Endometrial microvascular endothelial cells (primary cell): ENCODE data around the gene VIPR2. TPM values are rescaled to one million over a fixed set of nuclear protein-coding genes. Genes with fewer than 3 reads are reported as not detected.
"Not testable (repeated sequence)": the region's sequence is repeated elsewhere in the genome, so short reads cannot be mapped to it uniquely, and the experiment has no call there.

Experiments
- in situ Hi-C: cut with HindIII; loops from 2 replicates; pipeline ENCODE4 v1.10.0; 2017; ENCODE audit warnings: low sequenced_read_pairs, low pct_unique_long_range_greater_than_20kb; ENCODE audit errors: inconsistent ontology term
- total RNA-seq: library from RNA; depleted of rRNA; stranded (reverse); fragments of >200 nt; gene quantifications from one replicate; pipeline ENCODE4 v1.2.3, GENCODE V29; 2015; ENCODE audit errors: inconsistent ontology term

The VIPR2 gene
- total RNA-seq, 1 donor from 2014 or later: not detected

GRCh38 chr7:158994687-158995086, 150.0 kb downstream of the VIPR2 start:
- in situ Hi-C loops: no loop called here

DNA sequence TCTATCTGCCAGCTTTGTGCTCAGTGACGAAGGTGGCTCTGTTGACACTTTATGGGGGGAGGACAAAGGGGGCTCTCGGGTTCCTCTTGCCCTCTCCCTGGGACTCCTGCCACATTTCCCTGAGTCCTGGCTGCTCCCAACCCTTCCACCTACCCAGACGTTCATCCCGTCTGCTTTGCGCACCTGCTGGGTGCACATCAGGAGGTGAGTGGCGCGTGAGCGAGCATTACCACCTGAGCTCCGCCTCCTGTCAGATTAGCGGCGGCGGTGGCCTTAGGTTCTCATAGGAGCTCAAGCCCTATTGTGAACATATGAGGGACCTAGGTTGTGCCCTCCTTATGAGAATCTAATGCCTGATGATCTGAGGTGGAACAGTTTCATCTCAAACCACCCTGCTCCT, 151.1 kb downstream of the VIPR2 start:
- in situ Hi-C loops: no loop called here

DNA sequence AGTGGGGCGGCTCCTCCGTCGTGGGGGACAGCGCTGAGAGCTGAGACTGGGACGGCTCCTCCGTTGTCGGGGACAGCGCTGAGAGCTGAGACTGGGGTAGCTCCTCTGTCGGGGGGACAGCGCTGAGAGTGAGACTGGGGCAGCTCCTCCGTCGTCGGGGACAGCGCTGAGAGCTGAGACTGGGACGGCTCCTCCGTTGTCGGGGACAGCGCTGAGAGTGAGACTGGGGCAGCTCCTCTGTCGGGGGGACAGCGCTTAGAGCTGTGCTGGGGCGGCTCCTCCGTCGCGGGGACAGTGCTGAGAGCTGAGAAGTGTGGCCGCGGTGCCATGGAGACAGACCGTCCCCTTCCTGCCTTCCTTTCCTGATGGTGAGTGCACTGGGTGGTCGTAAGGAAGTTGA, 151.9 kb downstream of the VIPR2 start:
- in situ Hi-C loops: no loop called here

DNA sequence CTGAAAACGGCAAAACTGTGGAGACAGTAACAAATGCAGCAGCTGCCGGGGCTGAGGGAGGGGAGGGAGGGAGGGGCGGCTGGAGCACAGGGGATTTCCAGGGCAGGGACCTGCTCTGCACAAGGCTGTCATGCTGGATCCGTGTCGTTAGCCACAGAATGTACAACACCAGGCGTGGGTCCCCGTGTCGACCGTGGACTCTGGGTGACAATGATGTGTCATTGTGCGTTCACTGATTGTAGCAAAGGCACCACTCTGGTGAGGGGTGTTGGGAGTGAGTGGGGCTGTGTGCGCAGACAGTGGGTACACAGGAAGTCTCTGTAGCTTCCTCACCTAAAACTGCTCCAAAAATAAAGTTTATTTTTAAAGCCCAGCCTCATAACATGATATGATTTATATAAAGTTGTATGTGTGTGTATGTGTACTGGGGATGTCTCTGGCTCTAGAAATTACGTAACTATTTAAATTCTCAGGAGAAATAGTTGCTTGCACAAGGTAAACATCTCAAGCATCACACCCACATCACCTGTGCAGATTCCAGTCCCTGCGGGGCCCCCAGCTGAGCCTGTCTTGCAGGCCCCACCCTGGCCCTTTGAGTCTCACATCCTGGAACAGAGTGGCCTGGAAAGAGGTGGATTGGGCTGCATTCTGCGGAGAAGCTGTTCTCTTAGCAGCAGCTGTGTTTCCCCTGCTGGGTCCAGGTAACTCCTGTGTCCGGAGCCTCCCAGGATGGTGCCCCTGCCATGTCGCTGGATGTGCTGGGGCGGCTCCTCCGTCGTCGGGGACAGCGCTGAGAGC, 152.6 kb downstream of the VIPR2 start:
- in situ Hi-C loops: no loop called here

GRCh38 chr7:158988996-158989395, 155.7 kb downstream of the VIPR2 start:
- in situ Hi-C loops: no loop called here

DNA sequence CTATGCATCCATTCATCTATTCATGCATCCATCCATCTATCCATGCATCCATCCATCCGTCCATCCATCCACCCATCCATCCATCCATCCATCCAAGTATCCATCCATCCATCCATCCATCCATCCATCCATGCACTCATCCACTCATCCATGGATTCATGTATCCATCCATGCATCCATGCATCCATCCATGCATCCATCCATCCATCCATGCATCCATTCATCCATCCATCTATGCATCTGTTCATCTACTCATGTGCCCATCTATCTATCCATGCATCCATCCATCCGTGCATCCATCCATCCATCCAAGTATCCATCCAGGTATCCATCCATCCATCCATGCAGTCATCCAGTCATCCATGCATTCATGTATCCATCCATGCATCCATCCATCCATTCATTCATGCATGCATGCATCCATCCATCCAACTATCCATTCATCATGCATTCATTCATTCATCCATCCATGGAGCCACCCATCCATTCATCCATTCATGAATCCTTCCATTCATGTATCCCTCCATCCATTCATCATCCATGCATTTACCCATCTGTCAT, 156.3 kb downstream of the VIPR2 start:
- in situ Hi-C loops: no loop called here

GRCh38 chr7:158987691-158988090, 157.0 kb downstream of the VIPR2 start:
- in situ Hi-C loops: no loop called here

GRCh38 chr7:158985583-158985982, 159.1 kb downstream of the VIPR2 start:
- in situ Hi-C loops: no loop called here

- in situ Hi-C loops: not testable (repeated sequence)
Observed at GRCh38 chr7:158984007-158984406, 160.7 kb downstream of the VIPR2 start.

GRCh38 chr7:158982080-158982479, 162.6 kb downstream of the VIPR2 start:
- in situ Hi-C loops: not testable (repeated sequence)

DNA sequence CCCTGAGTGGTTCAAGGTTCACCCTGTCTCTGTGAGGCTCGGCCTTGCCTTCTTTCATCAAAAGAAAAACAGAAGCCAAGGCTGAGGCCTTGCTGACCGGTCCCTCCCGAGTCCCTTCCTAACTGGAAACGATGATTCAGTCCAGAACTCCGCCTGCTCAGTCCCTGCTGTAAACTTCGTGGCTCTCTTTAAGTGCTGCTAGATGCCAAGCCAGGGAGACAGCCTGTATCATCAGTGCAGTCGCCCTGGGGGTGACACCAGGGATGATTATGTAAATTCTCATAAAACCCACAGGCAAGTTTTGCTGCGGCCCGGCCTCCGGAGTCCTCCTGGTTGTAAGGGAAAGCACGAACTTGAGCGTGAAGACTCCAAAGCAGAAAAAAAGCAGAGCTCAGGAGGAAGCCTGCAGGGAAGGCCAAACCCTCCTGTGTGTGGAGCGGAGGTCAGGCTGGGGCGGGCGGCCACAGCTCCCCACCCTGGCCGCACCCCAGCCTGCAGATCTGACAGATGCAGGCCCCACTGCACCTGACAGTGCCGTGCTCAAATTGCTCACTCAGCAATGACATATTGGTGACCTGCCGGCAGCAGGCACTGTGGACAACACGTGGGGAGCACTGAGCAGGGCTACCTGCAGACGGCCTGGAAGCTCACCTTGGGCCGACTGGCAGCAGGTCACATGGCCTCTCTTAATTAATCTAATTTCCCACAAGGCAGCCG, 164.9 kb downstream of the VIPR2 start:
- in situ Hi-C loops: no loop called here

DNA sequence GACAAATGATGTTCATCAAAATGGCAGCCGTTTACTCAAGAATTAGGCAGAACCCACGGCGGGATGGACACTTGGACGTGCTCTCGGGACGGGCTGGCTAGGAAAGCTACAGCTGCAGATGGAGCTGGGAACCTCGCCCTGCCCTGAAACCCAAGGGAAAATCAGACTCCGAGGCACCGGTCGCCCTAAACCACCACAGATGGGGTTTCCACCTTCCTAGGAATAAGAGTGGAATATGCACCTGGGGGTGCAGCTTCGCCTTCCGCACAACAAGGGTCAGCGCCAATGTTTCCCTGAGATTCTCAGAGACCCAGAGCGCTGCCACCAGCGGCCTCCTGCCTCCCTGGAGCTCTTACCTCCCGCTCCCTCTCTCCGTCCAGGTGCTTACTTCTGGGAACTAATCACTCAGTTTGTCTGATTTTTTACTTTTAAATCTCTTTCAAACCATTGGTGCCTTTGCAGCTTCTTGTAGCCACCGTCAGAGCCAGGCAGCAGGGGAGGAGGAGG, 165.6 kb downstream of the VIPR2 start:
- in situ Hi-C loops: no loop called here
